ENCODE results near the gene ELP4.

DNA sequence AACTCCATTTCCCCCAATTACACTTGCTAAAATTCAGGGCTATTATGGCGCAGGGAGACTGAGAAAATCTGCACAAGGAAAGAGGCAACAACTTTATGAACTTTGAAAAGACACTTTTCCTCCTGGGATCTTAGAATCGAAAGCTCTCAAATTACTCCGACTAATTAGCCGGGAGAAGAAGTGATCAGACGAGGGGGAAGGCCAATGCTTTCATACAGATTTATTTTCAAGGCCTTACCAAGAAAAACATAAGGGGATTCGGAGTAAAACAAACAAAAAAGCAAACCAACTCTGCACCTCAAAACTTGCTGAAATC, 299.9 kb downstream of the ELP4 start:
- TF ChIP-seq, protein P1, sequence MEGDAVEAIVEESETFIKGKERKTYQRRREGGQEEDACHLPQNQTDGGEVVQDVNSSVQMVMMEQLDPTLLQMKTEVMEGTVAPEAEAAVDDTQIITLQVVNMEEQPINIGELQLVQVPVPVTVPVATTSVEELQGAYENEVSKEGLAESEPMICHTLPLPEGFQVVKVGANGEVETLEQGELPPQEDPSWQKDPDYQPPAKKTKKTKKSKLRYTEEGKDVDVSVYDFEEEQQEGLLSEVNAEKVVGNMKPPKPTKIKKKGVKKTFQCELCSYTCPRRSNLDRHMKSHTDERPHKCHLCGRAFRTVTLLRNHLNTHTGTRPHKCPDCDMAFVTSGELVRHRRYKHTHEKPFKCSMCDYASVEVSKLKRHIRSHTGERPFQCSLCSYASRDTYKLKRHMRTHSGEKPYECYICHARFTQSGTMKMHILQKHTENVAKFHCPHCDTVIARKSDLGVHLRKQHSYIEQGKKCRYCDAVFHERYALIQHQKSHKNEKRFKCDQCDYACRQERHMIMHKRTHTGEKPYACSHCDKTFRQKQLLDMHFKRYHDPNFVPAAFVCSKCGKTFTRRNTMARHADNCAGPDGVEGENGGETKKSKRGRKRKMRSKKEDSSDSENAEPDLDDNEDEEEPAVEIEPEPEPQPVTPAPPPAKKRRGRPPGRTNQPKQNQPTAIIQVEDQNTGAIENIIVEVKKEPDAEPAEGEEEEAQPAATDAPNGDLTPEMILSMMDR (IDR thresholded peaks at IDR 0.05), result no peak
- TF ChIP-seq POLR2A (IDR thresholded peaks at IDR 0.05), result no peak
